Measurements from ENCODE around the gene C1orf116. TPM values are rescaled to one million over a fixed set of nuclear protein-coding genes. Genes with fewer than 3 reads are reported as not detected.

C1orf116 gene
- total RNA-seq, 1 donor from 2014 or later: 21.6 TPM

DNA sequence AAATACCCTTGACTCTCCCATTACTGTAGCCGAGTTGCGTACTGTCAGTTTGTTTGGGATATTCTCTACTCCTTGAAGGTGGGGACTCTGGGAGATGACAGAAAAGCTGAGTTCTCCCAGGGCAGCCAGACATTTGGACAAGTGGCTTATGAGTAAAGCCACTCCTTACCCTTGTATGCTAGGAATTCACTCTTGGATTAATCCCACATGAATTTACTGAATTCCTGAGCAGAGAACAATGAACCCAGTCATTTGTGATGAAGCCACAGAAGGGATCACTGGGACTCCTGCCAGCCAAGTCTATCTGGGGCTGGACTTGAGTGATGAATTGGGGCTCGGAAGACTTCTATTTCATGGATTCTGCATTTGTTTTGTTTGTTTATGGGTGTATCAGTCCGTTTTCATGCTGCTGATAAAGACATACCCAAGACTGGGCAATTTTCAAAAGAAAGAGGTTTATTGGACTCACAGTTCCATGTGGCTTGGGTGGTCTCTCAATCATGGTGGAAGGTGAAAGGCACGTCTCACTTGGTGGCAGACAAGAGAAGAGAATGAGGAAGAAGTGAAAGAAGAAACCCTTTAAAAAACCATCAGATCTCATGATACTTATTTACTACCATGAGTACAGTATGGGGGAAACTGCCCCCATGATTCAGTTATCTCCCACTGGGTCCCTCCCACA, 25.1 kb downstream of the C1orf116 start:
- DNase-seq (ENCODE audit: low read depth): peak; percentile 93
- TF ChIP-seq CTCF (conservative IDR thresholded peaks at IDR 0.05; ENCODE audit: low read depth, low read length): no peak
- no peak overlapping the region for H3K4me3 ChIP-seq (ENCODE audit: low read depth, low read length)

- no peak for TF ChIP-seq CTCF (conservative IDR thresholded peaks at IDR 0.05; ENCODE audit: low read depth, low read length)
Measured at GRCh38 chr1:207006914-207007313, 25.6 kb downstream of the C1orf116 start.

DNA sequence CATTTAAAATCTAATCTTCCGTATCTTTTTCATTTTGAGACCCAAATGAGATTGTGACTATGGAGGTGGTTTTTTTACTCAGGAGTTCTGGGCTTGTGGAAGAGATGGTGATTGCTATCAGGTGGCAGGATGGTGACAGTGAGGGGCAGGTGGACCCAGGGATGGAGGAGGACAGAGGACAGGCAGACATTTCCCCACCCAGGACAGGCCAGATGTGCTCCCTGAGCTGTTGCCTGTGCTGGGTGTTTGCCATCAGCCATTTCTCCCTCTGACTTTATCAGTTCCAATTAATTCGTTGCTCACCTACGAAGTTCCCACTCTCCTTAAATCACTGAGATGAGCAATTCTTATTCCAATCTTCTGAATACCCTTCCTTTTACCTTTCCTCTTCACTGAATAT, 26.5 kb downstream of the C1orf116 start:
- no peak for TF ChIP-seq CTCF (conservative IDR thresholded peaks at IDR 0.05; ENCODE audit: low read depth, low read length)
- DNase-seq (ENCODE audit: low read depth): no peak

More at GRCh38 chr1:207006914-207007313, 25.6 kb downstream of the C1orf116 start:
- DNase-seq (ENCODE audit: low read depth): no peak
- no peak overlapping the region for H3K4me3 ChIP-seq (ENCODE audit: low read depth, low read length)

GRCh38 chr1:207004931-207005830, 27.4 kb downstream of the C1orf116 start:
- no peak for DNase-seq (ENCODE audit: low read depth)
- H3K4me3 ChIP-seq (ENCODE audit: low read depth, low read length): no peak overlapping the region
- peak; percentile 92 for TF ChIP-seq CTCF (conservative IDR thresholded peaks at IDR 0.05; ENCODE audit: low read depth, low read length)

More for the DNA sequence above, 26.5 kb downstream of the C1orf116 start:
- H3K4me3 ChIP-seq (ENCODE audit: low read depth, low read length): no peak overlapping the region

DNA sequence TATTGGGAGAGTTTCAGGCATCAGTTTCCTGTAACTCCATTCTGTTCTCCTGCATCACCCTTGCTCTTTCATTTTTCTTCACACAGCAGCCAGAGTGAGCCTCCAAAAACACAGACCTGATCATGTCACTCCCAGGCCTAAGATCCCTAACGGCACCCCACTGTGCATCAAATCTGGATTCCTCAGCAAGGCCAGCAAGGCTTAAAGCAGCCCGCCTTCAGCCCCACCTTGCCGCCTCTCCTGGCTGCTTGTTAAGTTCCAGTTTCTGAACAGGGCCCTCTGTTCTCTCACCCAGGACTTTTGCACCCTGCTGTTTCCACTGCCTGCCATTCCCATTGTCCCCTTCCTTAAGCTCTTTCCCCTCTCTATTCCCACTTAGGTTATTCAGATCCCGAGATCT, 29.3 kb downstream of the C1orf116 start:
- TF ChIP-seq CTCF (conservative IDR thresholded peaks at IDR 0.05; ENCODE audit: low read depth, low read length): no peak
- H3K4me3 ChIP-seq (ENCODE audit: low read depth, low read length): no peak overlapping the region
- DNase-seq (ENCODE audit: low read depth): no peak

- no peak for TF ChIP-seq CTCF (conservative IDR thresholded peaks at IDR 0.05; ENCODE audit: low read depth, low read length)
- H3K4me3 ChIP-seq (ENCODE audit: low read depth, low read length): no peak overlapping the region
- no peak for DNase-seq (ENCODE audit: low read depth)
Measured at GRCh38 chr1:207002724-207003146, 29.8 kb downstream of the C1orf116 start.

Data from epithelial cell of proximal tubule (primary cell).